ENCODE data around the gene PLEKHA1. TPM values are rescaled to one million over a fixed set of nuclear protein-coding genes. Genes with fewer than 3 reads are reported as not detected.

Gene PLEKHA1
- total and polyA plus RNA-seq, 2 of the 13 experiments (the other 11 are each of a cell fraction or from before 2014, with no cell fraction given), result 32.2 to 53.3 TPM

DNA sequence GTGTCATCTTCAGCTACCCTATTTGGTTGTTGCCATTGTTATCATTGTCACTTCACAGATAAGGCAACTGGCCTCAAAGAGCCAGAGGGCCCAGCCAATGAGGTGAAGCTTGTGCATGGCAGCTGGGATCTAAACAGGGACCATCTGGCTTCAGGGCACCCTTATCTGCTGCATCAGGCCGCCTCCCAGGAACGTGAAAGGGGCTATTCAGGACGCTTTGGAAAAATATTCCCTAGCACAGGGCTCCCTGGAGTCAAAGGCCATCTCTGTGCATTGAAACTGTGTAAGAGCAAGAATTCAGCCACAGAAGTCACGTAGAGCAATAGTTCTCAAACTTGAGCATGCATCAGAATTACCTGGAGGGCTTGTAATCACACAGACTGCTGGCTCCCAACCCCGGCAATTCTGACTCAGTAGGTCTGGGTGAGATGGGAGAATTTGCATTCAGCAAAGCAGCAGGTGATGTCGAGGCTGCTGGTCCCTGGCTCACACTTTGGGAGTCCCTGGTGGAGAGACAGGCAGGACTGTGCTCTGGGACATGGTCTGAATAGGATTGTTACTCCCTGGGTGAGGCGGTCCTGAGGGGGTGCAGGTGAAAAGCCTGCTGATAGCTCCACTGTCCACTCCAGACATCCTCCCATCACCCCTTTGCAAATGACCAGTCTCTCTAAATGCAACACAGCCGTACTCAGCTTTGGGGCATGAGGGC lies 21.5 kb upstream of the PLEKHA1 start (continued):
- TF ChIP-seq ARID2 (CRISPR knock-in tag; IDR thresholded peaks at IDR 0.05; ENCODE audit: borderline replicate concordance) (no peak), HHEX (CRISPR knock-in tag; IDR thresholded peaks at IDR 0.05) (no peak), HOXA3 (CRISPR knock-in tag; IDR thresholded peaks at IDR 0.05) (0 out of 2 replicates have a peak, but pooled peaks have one; percentile 33), TBX3 (IDR thresholded peaks at IDR 0.05; ENCODE audit: borderline replicate concordance) (no peak), ZNF468 (CRISPR knock-in tag; IDR thresholded peaks at IDR 0.05) (no peak), PHF20 (CRISPR knock-in tag; IDR thresholded peaks at IDR 0.05) (no peak), POLR2G (IDR thresholded peaks at IDR 0.05; ENCODE audit: low read depth, low read length) (peak; percentile 47; the same call in 1 of the 2 replicates), TOE1 (CRISPR knock-in tag; IDR thresholded peaks at IDR 0.05) (no peak), FOXO1 (CRISPR knock-in tag; IDR thresholded peaks at IDR 0.05) (no peak), MAFF (IDR thresholded peaks at IDR 0.05; ENCODE audit: low read depth, low read length) (no peak), POLR2A (IDR thresholded peaks at IDR 0.05; ENCODE audit: insufficient read depth in 1 of 2, low read depth in 2 of 2, low read length in 2 of 2) (no peak), SAFB2 (CRISPR knock-in tag; IDR thresholded peaks at IDR 0.05; ENCODE audit: borderline replicate concordance, low read depth) (no peak), DPF2 (CRISPR knock-in tag; IDR thresholded peaks at IDR 0.05; ENCODE audit: borderline replicate concordance, low read depth) (0 out of 2 replicates have a peak, but pooled peaks have one; percentile 11), NCOR1 (IDR thresholded peaks at IDR 0.05; ENCODE audit: borderline replicate concordance, low read length) (no peak), REL (CRISPR knock-in tag; conservative IDR thresholded peaks at IDR 0.05) (no peak), ZNF879 (CRISPR knock-in tag; IDR thresholded peaks at IDR 0.05) (no peak), ZNF761 (CRISPR knock-in tag; conservative IDR thresholded peaks at IDR 0.05) (no peak), SP1 (IDR thresholded peaks at IDR 0.05) (no peak), SP1 (CRISPR knock-in tag; IDR thresholded peaks at IDR 0.05) (no peak)
- TF ChIP-seq, protein P1, sequence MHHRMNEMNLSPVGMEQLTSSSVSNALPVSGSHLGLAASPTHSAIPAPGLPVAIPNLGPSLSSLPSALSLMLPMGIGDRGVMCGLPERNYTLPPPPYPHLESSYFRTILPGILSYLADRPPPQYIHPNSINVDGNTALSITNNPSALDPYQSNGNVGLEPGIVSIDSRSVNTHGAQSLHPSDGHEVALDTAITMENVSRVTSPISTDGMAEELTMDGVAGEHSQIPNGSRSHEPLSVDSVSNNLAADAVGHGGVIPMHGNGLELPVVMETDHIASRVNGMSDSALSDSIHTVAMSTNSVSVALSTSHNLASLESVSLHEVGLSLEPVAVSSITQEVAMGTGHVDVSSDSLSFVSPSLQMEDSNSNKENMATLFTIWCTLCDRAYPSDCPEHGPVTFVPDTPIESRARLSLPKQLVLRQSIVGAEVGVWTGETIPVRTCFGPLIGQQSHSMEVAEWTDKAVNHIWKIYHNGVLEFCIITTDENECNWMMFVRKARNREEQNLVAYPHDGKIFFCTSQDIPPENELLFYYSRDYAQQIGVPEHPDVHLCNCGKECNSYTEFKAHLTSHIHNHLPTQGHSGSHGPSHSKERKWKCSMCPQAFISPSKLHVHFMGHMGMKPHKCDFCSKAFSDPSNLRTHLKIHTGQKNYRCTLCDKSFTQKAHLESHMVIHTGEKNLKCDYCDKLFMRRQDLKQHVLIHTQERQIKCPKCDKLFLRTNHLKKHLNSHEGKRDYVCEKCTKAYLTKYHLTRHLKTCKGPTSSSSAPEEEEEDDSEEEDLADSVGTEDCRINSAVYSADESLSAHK (CRISPR knock-in tag; IDR thresholded peaks at IDR 0.05; ENCODE audit: borderline replicate concordance), result no peak
- TF ChIP-seq, protein P2, sequence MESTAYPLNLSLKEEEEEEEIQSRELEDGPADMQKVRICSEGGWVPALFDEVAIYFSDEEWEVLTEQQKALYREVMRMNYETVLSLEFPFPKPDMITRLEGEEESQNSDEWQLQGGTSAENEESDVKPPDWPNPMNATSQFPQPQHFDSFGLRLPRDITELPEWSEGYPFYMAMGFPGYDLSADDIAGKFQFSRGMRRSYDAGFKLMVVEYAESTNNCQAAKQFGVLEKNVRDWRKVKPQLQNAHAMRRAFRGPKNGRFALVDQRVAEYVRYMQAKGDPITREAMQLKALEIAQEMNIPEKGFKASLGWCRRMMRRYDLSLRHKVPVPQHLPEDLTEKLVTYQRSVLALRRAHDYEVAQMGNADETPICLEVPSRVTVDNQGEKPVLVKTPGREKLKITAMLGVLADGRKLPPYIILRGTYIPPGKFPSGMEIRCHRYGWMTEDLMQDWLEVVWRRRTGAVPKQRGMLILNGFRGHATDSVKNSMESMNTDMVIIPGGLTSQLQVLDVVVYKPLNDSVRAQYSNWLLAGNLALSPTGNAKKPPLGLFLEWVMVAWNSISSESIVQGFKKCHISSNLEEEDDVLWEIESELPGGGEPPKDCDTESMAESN (CRISPR knock-in tag; conservative IDR thresholded peaks at IDR 0.05), result no peak
- TF ChIP-seq, protein P3, sequence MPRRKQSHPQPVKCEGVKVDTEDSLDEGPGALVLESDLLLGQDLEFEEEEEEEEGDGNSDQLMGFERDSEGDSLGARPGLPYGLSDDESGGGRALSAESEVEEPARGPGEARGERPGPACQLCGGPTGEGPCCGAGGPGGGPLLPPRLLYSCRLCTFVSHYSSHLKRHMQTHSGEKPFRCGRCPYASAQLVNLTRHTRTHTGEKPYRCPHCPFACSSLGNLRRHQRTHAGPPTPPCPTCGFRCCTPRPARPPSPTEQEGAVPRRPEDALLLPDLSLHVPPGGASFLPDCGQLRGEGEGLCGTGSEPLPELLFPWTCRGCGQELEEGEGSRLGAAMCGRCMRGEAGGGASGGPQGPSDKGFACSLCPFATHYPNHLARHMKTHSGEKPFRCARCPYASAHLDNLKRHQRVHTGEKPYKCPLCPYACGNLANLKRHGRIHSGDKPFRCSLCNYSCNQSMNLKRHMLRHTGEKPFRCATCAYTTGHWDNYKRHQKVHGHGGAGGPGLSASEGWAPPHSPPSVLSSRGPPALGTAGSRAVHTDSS (CRISPR knock-in tag; conservative IDR thresholded peaks at IDR 0.05), result no peak
- TF ChIP-seq, protein P4, sequence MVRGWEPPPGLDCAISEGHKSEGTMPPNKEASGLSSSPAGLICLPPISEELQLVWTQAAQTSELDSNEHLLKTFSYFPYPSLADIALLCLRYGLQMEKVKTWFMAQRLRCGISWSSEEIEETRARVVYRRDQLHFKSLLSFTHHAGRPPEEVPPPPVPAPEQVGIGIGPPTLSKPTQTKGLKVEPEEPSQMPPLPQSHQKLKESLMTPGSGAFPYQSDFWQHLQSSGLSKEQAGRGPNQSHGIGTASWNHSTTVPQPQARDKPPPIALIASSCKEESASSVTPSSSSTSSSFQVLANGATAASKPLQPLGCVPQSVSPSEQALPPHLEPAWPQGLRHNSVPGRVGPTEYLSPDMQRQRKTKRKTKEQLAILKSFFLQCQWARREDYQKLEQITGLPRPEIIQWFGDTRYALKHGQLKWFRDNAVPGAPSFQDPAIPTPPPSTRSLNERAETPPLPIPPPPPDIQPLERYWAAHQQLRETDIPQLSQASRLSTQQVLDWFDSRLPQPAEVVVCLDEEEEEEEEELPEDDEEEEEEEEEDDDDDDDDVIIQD (CRISPR knock-in tag; IDR thresholded peaks at IDR 0.05; ENCODE audit: low read depth), result no peak
- TF ChIP-seq, protein P5, sequence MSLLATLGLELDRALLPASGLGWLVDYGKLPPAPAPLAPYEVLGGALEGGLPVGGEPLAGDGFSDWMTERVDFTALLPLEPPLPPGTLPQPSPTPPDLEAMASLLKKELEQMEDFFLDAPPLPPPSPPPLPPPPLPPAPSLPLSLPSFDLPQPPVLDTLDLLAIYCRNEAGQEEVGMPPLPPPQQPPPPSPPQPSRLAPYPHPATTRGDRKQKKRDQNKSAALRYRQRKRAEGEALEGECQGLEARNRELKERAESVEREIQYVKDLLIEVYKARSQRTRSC (CRISPR knock-in tag; IDR thresholded peaks at IDR 0.05; ENCODE audit: low read depth), result no peak
